Measurements from ENCODE around the gene ABHD16A. TPM values are rescaled to one million over a fixed set of nuclear protein-coding genes. Genes with fewer than 3 reads are reported as not detected.

The ABHD16A gene
- total and polyA plus RNA-seq, 2 of the 13 experiments (the other 11 are each of a cell fraction or from before 2014, with no cell fraction given) = 43.5 to 45.4 TPM

GRCh38 chr6:31680226-31681134, 22.6 kb downstream of the ABHD16A start, which contains the start of gene LY6G5C (continued):
- TF ChIP-seq ZNF879 (CRISPR knock-in tag; IDR thresholded peaks at IDR 0.05) (no peak), MBNL3 (CRISPR knock-in tag; conservative IDR thresholded peaks at IDR 0.05) (no peak), GLMP (CRISPR knock-in tag; IDR thresholded peaks at IDR 0.05; ENCODE audit: borderline replicate concordance) (no peak), RBAK (CRISPR knock-in tag; IDR thresholded peaks at IDR 0.05) (no peak), NCOA1 (CRISPR knock-in tag; IDR thresholded peaks at IDR 0.05) (no peak), ZNF17 (CRISPR knock-in tag; IDR thresholded peaks at IDR 0.05) (no peak), SAP130 (CRISPR knock-in tag; IDR thresholded peaks at IDR 0.05; ENCODE audit: low read depth) (peak; percentile 70), TRAFD1 (CRISPR knock-in tag; IDR thresholded peaks at IDR 0.05; ENCODE audit: borderline replicate concordance) (no peak), ZNF549 (CRISPR knock-in tag; IDR thresholded peaks at IDR 0.05) (no peak), TFDP2 (CRISPR knock-in tag; IDR thresholded peaks at IDR 0.05) (no peak), MXD4 (CRISPR knock-in tag; IDR thresholded peaks at IDR 0.05) (0 out of 2 replicates have a peak, but pooled peaks have one; percentile 50), MTERF4 (CRISPR knock-in tag; IDR thresholded peaks at IDR 0.05) (0 out of 2 replicates have a peak, but pooled peaks have one; percentile 12), SIX4 (CRISPR knock-in tag; IDR thresholded peaks at IDR 0.05) (no peak), ZNF354B (CRISPR knock-in tag; IDR thresholded peaks at IDR 0.05) (no peak), NFYB (CRISPR knock-in tag; IDR thresholded peaks at IDR 0.05) (no peak), ZNF124 (CRISPR knock-in tag; IDR thresholded peaks at IDR 0.05) (0 out of 2 replicates have a peak, but pooled peaks have one; percentile 45), ZUFSP (CRISPR knock-in tag; IDR thresholded peaks at IDR 0.05; ENCODE audit: borderline replicate concordance) (no peak), ZMYM4 (CRISPR knock-in tag; IDR thresholded peaks at IDR 0.05) (no peak), MNT (IDR thresholded peaks at IDR 0.05) (no peak), ZNF605 (CRISPR knock-in tag; IDR thresholded peaks at IDR 0.05) (no peak), SNAPC5 (CRISPR knock-in tag; IDR thresholded peaks at IDR 0.05; ENCODE audit: borderline replicate concordance) (no peak)
